ENCODE data around the gene PRDM15.
"Not testable (repeated sequence)": the region's sequence is repeated elsewhere in the genome, so short reads cannot be mapped to it uniquely, and the experiment has no call there.

Gene PRDM15

DNA sequence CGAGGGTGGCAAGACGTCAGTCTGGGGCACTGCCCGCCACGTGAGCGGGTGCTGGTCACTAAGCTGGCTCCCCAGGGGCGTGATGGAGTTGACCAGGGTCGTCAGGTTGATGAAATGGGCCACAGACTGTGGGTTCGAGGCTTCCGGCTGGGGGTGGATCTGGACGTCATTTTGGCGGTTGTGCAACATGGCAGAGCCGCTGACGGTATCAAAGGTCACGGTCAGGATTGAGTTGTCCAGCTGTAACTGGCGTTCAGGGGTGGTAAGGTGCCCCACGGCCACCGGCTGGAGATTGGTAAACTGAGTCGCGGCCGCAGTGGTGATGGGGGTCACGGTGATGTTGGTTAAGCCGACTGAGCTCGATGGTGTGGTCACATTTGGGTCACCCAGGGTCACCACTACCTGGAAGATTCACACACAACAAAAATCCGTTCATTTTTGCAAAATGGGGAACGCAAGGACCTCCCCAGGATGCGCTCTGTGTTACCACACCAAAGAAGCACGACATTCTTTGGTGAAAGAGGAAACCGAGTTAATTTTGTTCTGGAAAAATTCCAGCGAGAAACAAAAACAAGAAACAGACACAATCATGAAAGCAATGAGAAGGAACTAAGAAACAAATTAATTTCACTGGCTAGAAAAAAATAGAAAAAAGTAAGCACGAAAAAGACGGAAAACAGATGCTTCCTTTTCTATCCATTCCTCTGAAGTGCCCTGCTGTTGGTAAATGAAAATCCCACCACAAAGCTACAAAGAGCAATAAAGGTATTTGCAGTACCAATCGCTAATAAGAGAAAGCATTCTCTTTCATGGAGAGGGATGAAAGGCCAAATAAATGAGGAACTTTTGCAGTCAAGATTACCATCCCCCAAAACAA lies 77.6 kb downstream of the PRDM15 start:
- DNase-seq = no peak

DNA sequence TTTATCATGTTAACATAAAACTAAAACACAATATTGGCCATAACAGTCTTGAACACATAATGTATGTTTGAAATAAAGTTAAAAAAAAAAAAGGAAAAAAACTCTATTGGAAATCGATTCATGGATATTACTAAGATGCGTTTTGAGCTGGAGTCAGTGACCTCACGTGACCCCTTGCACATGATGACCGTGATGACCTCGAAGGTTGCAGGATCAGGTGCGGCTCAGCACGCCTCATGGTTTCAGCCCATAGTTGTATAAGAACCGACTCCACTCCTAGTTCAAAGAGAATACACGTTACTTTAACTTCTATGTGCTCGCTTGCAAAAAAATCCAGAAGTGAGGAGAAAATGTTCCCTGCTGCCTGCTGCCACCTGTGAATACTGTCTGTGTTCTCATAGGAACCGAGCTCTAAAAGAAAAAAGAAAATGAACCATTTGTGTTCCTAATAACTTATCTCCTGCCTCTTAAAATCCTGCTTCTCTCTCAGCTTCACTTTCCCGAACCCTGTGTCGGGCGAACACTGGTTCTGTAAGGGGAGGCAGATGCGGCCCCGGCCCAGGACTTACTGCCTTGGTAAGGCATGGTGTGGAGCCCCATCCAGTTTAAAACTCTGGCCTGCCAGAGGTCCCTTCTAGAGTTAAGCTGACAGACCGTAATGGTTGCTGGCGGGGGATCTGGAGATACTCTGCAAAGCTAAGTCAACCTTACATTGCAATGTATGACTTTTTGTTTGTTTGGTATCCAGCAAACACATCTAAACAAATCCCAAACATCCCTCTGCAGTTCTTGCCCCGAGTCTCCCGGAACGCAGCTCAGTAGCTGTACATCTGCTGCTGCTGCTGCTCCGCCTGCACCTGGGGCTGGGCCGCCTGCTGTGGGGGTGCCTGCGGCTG lies 78.5 kb downstream of the PRDM15 start:
- no peak for DNase-seq

- no peak for DNase-seq
Observed at GRCh38 chr21:41799763-41800162, 79.4 kb downstream of the PRDM15 start.

GRCh38 chr21:41798326-41798725 lies 80.8 kb downstream of the PRDM15 start:
- DNase-seq = no peak

GRCh38 chr21:41796476-41797080 lies 82.6 kb downstream of the PRDM15 start:
- DNase-seq = no peak

- no peak for DNase-seq
Observed at GRCh38 chr21:41795726-41796125, 83.4 kb downstream of the PRDM15 start.

- no peak for DNase-seq
Observed at GRCh38 chr21:41794600-41794999, 84.5 kb downstream of the PRDM15 start.

- DNase-seq = no peak
Observed at GRCh38 chr21:41792711-41793110, 86.4 kb downstream of the PRDM15 start.

DNA sequence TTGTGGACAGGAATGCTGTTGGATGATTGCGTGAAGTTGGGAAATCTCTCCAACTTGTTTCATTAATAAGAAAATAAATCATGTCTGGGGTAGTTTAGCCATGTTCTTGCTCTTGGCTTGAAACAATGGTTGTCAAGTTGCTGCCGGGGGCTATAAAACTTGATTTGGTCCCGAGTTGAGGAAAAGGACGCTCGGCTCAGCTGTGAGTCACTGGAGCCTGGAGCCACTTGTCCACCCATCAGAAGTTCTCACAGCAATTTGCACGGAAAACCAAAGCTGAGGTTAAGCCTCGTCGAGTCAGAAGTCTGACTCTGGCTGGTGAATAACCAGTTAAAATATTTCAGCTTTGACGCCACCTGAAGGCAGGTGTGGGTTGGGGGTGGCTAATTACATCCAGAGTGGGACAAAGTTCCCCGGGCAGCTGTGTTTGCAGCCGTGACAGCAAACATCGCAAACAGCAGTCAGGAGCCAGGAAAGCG lies 92.6 kb downstream of the PRDM15 start:
- no peak for DNase-seq

DNA sequence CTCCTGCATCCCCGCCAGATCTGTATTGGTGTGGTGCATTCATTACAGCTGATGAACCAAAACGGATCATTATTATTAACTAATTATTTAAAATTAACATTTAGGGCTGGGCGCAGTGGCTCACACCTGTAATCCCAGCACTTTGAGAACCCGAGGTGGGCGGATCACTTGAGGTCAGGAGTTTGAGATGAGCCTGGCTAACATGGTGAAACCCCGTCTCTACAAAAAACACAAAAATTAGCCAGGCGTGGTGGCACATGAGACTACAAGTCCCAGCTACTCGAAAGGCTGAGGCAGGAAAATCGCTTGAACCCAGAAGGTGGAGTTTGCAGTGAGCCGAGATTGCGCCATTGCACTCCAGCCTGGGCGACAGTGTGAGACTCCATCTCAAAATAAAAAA lies 93.9 kb downstream of the PRDM15 start:
- not testable (repeated sequence) for DNase-seq

GRCh38 chr21:41784456-41785102 lies 94.6 kb downstream of the PRDM15 start:
- DNase-seq = no peak

- DNase-seq = peak; percentile 11
Observed at GRCh38 chr21:41783476-41784180, 95.5 kb downstream of the PRDM15 start.

DNA sequence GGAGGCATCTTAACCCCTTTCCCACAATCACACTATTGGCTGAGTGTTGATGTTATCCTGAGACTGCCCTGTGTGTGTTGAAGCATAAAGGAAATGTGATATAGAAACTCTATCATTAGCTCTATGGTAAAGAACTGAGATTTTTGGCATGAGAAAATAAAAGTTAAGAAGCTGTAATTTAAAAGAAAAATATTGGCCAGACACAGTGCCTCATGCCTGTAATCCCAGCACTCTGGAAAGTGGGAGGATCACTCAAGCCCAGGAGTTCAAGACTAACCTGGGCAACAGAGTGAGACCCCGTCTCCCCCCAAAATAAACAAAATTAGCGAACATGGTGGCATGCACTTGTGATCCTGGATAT lies 98.1 kb downstream of the PRDM15 start:
- DNase-seq = no peak

DNA sequence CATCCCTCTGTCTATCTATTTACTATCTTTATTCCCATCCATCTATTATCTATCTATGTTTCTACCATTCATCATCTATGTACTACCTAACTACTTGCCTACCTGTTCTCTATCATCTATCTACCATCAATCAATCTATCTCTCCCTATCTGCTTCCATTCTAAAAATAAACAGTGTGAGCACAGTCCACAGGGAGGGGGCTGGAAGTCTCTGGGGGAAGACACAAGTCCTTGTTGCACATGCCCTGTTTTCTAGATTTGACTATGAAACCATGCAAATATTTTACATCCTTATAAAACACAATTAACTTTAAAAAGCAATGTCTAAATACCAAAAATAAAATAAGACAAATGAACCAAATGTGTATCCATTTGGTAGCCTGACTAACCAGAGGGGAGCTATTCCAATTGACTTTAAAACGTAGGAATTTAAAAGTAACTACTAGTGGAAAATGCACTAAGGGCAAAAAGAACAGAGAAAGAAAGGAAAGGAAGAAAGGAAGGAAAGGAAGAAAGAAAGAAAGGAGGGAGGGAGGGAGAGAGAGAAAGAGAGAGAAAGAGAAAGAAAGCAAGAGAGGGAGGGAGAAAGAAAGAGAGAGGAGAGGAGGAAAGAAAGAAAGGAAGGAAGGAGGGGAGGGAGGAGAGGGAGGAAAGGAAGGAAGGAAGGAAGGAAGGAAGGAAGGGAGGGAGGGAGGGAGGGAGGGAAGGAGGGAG lies 98.7 kb downstream of the PRDM15 start:
- no peak for DNase-seq

DNA sequence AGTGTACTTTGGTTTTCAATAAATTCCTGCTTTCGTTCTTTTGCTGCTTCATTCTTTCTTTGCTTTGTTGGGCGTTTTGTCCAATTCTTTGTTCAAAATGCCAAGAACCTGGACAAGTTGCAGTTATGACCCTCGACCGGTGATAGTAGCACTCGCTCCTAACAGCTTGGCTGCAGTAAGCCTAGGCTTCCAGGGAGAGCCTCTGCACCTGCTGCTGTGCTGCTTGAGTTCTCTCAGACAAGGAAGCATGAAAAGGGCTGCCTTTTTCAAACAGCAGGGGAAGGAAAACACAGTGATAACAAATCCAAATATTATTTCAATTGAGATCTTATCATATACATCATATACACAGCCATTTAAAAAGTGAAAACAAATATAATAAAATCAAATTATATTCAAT lies 99.5 kb downstream of the PRDM15 start:
- no peak for DNase-seq

GRCh38 chr21:41778930-41779600 lies 100.1 kb downstream of the PRDM15 start:
- DNase-seq = no peak

- peak; percentile 60 for DNase-seq
Observed at GRCh38 chr21:41777951-41778815, 101.0 kb downstream of the PRDM15 start.

- no peak for DNase-seq
Observed at GRCh38 chr21:41776778-41777177, 102.4 kb downstream of the PRDM15 start.

DNA sequence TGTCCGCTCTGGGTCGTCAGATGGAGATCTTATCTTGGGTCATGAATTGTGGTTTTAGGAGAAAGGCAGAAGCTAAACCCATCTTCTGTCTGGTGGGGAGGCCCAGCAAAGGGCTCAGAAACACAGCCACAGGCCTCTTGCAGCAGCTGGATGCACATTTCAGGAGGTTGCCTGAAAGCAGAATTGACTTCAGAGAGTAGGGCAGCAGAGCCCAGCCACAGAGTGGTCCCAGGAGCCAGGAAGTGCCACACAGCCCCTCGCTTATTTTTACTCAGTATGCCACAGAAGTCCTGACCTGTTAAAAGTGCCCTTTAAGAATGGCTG lies 104.0 kb downstream of the PRDM15 start:
- no peak for DNase-seq
